Ammon's horn (tissue), 1 donor: Measurements from ENCODE around the gene FOLR2.
A peak's percentile ranks its signal among the peaks of the same experiment; 100 is the strongest.
"Not testable (repeated sequence)": the region's sequence is repeated elsewhere in the genome, so short reads cannot be mapped to it uniquely, and the experiment has no call there.

ENCODE experiments used
- DNase-seq: peaks from one replicate; pipeline ENCODE4 v3.0.0-alpha.2; 2016; ENCODE audit warnings: low spot score

Gene FOLR2

DNA sequence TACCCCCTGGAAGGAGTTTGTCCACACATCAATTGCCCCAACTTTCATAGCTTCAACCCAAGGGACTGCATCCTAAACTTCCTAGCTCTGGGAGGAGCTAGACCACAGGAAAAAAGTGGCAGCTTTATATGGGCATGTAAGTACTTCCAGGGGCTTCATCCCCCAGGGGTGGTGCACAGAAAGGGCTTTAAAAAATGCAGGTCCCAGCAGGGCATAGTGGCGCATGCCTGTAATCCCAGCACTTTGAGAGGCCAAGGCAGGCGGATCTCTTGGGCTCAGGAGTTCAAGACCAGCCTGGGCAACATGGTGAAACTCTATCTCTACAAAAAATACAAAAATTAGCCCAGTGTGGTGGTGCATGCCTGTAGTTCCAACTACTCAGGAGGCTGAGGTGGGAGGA lies 9.8 kb upstream of the FOLR2 start:
- DNase-seq, result not testable (repeated sequence)

DNA sequence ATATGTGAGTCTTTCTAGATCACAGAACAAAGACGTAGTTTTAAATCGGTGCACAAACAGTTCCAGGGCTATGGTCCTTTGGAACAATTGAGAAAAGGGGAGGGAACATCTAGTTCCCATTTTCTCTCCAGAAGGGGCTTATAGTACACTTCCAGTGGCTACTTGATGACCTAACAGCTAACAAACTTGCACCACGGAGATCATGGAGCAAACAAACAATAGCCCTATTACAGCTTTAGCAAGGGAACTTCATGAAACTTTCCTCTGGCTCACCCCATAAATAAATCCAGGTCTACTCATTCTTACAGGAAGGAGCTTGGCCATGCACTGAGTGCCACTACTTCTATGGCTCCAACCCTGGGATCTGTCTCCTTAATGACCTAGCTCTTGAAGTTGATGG lies 8.3 kb upstream of the FOLR2 start:
- no peak for DNase-seq

DNA sequence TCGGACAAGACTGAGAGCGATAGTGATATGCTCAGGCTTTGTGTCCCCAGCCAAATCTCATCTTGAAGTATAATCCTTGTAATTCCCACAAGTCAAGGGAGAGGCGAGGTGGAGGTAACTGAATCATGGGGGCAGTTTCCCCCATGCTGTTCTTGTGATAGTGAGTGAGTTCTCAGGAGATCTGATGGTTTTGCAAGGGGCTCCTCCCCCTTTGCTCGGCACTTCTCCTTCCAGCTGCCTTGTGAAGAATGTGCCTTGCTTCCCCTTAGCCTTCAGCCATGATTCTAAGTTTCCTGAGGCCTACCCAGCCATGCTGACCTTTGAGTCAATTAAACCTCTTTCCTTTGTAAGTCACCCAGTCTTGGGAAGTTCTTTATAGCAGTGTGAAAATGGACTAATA lies 7.5 kb upstream of the FOLR2 start:
- no peak for DNase-seq

DNA sequence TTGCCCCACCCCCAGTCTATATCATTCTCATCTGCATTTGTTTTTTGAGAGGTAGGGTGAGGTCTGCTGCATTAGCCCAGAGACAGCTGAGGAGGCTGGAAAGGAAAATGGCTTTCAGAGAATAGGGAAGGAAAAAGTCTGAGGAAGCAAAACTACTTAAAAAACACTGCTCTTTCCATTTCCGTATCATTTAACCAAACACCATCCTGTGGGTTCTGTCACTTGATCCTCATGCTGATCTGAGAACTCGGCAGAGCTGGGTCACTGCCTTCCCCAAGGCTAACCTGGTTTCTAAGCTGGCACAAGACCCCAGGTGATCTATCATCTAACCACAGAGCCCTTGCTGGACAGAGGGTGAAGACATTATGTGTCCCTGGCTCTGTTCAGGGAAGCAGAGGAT lies 1.2 kb downstream of the FOLR2 start:
- peak; percentile 33 for DNase-seq

DNA sequence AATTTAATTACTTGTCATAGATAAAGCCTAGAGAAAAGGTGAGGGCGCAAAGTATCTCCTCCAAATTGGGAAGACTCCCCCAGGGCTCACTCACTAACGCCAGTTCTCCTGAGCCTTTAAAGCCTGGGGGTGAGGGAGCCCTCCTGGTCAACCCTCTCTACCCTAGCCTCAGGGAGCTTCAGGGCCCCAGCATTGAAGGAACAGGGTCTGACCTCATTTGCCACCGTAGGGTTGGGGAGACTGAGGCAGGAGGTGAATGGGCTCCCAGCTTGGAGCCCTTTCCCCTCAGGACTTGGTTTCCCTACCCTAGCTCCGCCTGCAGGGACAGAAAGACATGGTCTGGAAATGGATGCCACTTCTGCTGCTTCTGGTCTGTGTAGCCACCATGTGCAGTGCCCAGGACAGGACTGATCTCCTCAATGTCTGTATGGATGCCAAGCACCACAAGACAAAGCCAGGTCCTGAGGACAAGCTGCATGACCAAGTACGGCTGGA lies 1.7 kb downstream of the FOLR2 start:
- DNase-seq, result no peak

DNA sequence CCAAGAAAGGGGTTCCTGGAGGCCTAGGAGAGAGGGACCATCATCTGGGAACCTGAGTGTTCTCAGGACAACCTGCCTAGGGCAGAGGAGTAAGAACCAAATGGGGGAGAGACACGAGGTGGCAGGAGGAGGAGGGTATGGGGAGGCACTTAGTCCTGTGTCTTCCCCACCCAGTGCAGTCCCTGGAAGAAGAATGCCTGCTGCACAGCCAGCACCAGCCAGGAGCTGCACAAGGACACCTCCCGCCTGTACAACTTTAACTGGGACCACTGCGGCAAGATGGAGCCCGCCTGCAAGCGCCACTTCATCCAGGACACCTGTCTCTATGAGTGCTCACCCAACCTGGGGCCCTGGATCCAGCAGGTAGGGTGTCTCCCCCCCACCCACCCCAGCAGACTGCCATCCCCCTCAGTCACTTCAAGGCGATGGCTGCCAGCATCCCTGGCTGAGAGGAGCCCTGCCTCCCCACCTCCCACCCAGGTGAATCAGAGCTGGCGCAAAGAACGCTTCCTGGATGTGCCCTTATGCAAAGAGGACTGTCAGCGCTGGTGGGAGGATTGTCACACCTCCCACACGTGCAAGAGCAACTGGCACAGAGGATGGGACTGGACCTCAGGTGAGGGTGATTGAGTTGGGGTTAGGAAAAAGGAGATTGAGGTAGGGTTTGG lies 4.2 kb downstream of the FOLR2 start:
- DNase-seq, result no peak

DNA sequence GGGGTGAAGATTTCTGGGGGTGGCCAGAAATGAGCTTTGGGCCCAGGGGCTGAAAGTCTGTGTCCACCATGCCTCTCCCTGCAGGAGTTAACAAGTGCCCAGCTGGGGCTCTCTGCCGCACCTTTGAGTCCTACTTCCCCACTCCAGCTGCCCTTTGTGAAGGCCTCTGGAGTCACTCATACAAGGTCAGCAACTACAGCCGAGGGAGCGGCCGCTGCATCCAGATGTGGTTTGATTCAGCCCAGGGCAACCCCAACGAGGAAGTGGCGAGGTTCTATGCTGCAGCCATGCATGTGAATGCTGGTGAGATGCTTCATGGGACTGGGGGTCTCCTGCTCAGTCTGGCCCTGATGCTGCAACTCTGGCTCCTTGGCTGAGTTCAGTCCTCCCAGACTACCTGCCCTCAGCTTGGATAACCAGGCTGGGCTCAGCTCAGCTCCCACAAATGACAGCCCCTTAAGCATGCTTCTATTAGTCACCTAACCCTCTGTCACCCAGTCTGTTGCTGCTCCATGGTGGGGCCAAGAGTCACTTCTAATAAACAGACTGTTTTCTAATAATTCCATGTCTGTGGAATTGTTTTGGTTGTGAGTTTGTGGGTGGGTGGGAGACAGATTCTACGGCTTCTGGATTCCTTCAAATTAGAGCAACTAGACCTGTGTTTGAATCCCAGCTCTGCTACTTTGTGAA lies 4.9 kb downstream of the FOLR2 start:
- DNase-seq, result peak; percentile 40

DNA sequence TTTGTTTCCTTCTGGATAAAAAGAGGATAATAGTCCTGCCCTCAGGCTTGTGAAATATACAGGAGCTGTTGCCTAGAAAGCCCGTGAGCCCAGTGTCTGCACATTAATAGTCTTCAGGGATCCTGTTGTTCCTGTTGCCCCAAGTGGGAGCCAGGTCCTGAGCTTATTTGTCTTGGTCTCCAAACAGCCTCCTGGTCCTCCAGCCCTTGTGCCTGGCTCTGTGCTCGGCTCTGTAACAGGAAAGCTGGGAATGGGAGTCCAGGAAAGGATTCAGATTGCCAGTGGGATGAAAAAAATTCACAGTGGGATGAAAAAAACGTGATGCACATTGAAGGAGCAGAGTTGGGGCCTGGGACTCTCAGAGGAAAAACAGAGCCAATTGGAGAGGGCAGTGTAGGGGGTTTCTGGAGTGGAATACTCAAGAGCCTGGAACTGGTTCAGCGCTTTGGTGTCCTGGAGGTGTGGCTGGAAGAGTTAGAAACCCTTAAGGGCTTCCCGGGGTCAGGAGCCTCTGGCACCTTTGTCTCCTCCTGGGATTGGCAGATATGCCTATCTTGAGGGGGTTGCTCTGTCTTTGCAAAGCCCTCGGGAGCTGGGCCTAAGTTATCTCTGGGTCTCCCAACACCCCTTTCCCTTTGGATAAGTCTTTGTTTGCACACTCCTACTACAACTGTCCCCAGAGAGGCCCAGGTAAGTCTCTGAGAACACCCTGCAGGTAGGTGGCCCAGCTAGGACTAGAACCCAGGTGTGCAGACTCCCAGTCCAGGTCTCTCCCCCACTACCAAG lies 5.7 kb downstream of the FOLR2 start:
- DNase-seq, result no peak

DNA sequence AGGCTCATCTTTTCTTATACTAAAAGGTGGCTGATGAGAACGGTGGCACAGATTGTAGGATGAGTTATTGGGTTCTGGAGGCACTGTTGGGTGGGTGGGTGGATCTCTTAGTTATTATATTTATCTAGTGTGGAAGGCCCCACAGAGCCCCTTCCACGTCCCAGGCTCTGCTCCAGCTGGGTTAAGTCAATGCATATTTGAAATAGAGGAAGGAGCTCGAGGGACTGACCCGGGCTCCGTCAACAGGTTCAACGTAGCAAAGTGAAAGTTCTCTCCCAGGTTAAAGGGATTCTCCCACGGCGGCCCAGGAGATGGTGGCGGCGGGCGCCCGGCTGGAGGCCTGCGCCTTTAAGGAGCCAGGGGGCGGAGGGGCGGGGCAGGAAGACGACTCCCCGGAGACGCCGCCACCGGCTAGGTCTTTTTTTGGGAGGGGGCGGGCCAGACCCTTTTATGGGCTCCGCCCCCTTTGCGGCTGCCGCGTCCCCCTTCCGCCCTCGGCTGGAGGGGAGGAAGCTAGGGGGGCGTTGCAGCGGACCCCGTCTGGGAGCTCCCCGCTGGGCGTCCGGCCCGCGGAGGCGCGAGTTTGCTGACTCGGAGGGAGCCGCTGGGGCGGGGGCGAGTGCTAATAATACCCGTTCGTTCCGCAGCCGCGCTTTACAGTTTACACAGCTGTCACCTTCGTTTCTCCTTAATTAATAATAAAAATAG lies 6.5 kb downstream of the FOLR2 start:
- peak; percentile 87 for DNase-seq

DNA sequence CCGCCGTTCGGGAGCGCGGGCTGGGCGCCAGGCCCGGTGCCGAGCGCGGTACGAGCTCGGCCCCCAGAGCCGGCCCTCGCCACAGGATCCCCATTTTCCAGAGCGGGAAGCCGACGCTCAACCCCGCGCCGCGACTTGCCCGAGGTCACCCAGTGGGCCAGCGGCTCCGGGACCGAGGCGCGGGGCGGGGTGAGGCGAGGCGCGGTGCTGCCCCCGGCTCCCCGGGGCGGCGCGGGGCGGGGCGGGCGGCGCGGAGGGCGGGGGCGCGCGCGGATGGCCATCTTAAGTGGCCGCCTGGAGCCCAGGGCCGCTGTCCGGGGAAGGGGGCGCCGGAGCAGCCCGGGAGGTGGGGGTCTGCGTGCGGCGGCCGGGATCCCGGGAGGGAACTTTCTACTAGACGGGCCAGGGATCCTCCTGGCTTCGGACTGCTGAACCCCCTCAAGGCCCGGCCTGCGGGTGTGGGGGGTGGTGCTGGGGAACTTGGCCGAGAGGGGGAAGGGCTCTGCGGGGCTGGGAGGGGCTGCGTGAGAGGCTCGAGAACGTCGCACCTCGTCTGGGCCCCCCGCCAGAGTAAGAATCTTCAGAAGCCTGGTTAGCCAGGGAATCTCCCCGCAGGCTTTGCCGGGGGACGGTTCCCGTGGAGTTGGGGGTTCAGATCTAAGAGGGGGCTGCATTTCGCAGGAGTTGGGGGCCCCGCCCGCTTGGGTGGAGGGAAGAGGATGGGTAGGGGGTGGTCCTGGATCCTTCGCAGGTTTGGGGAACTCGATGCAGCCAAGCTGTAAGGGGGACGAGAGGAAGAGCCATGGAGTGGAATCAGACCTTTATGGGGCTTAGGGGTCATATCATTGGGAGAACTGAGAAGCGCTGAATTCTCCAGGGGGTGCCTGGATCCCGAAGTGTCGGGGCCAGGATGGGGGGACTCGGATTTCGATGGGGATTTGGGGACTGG lies 7.3 kb downstream of the FOLR2 start:
- peak; percentile 48 for DNase-seq

DNA sequence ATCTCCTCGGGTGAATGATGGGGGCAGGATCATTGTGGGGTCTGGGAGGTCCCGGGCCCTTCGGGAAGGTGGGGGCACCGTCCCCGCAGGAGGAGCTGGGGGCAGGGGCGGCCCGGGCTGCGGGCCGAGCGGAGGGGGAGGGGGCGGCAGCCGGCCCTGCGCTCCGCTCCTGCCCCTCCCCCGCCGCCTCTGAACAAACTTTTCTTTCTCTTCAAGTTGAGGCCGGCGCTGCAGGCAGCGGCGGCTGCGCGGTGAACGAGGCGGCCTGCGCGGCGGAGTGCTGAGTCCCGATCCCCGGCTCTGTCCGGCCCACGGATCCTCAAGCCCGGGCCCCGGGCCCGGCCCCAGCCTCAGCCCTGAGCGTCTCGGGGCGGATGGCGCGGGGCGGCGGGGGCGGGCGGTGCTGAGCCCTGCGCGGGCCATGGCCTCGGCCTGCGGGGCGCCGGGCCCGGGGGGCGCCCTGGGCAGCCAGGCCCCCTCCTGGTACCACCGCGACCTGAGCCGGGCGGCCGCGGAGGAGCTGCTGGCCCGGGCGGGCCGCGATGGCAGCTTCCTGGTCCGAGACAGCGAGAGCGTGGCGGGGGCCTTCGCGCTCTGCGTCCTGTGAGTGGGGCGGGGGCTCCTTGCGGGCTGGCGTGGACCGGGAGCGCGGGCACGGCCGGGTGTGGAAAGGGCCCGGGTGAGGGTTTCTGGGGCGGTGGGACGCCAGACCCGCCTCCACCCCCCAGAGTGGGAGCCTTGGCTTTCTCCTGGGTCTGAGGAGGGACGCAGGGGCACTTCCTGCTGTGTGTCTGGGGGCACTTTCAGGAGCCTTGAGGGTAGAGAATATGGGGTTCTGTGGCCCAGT lies 8.2 kb downstream of the FOLR2 start, which contains the start of gene INPPL1:
Gene INPPL1 (plus strand): TSS at position 204 of the 847 bp plus-strand sequence. CDS start 218 bp downstream, at position 422.
- DNase-seq, result peak; percentile 46

DNA sequence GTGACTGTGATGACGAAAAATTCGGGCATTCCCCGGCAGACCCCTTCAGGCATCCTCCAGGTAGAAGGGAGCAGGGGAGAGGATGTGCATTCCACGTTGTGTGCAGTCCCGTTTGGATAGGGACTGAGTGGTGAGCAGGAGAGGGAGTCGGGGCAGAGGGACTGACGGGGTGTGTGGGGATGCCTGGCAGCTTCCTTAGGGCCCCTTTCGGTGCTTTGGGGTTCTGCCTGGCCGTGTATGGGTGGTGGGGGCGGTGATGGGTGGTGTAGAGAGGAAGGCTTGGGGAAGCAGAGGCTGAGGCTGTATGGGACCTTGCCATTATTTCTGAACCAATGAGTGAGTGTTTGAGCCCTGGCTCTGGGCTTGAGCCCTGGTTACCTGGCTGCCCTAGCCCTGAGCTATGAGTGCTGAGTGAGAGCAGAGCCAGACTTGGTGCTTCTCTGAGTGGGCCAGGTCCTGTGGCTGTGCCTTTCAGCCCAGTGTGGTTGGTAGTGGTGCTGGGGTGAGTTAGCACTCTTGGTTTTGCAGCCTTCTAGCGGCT lies 8.9 kb downstream of the FOLR2 start:
- DNase-seq, result no peak

DNA sequence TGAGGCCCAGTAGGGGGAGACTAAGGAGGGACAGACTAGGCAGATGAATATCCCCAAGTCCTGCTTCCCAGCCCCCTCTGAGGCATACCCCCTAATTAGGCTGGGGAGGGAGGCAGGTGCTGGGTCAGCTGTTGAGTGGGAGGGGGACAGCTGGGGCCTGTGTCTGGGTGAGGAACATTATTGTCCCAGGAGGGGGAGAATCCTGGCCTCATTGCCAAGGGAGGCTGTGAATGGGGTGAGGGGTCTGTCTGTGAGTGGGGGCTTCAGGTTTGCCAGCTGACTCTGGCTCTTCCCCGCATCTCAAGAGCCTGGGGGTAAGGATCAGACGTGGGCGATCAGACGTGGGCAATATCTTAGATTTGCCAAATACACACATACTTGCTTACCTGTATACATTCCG lies 10.1 kb downstream of the FOLR2 start:
- DNase-seq, result no peak

DNA sequence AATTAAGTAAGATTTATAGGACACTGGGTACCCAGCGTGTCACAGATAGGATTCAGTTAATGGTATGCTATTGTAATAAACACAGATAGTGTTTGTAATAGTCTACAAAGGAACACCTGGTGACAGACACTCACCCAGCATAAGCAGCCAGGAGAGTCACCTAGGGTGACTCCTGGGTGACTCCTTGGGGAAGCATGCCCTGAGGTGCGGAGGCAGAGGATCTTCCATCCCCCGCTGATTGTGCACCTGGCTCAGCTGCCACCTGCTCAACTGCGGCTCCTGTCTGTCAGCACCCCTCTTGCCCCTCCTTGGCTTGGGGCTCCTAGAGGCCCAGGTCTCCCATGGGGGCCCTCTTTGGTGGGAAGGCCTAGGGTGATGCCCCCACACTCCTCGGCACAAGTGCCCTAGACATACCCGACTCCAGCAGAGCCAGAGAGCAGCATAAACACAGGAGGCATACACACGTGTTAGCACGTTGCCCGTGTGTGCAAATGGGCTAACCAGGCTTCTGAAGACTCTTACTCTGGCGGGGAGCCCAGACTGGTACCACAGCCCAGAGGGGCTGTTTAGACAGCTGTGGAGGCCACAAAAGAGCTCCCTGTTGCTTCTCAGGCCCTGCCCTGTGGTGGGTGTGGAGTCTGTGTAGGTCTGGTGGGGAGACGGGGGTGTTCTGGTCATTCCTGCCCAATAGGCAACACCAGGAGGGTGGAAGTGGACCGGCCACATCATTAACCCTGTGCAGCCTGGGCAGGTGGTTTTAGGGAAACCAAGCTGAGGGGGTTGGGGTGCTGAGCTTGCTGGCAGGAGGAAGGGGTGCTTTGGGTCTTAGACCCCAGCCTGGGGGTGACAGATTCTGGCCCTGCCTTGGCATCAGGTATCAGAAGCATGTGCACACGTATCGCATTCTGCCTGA lies 11.0 kb downstream of the FOLR2 start:
- DNase-seq, result peak; percentile 58

DNA sequence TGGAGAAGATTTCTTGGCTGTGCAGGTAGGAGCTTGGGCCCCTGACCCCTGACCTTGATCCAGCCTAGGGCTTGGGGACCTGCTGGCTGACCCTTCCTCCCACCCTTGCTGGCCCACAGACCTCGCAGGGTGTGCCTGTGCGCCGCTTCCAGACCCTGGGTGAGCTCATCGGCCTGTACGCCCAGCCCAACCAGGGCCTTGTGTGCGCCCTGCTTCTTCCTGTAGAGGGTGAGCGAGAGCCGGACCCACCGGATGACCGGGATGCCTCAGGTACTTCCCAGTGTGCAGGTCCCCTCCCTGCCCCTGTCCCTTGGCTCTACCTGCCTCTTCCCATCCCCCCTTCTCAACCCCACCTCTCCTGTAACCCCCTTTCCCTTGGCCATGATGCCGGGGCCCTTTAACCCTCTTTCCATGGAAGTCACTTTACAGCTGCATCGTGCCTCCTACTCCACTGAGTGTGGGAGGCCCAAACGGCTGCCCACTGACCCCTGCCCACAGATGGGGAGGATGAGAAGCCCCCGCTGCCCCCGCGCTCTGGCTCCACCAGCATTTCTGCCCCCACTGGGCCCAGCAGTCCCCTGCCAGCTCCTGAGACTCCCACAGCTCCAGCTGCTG lies 11.7 kb downstream of the FOLR2 start:
- DNase-seq, result no peak

DNA sequence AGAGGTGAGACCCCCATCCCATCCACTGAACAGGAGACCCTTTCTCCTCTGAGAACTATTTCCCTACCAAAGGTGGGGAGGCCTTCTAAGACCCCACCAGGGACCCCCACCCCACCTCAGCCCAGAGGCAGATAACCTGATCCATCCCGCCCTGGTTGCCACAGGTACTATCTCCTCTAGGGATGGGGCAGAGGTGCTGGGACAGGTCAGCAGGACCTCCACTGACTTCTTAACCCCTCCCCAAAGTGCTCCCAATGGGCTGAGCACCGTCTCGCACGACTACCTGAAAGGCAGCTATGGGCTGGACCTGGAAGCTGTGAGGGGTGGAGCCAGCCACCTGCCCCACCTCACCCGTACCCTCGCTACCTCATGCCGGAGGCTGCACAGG lies 12.2 kb downstream of the FOLR2 start:
- no peak for DNase-seq

DNA sequence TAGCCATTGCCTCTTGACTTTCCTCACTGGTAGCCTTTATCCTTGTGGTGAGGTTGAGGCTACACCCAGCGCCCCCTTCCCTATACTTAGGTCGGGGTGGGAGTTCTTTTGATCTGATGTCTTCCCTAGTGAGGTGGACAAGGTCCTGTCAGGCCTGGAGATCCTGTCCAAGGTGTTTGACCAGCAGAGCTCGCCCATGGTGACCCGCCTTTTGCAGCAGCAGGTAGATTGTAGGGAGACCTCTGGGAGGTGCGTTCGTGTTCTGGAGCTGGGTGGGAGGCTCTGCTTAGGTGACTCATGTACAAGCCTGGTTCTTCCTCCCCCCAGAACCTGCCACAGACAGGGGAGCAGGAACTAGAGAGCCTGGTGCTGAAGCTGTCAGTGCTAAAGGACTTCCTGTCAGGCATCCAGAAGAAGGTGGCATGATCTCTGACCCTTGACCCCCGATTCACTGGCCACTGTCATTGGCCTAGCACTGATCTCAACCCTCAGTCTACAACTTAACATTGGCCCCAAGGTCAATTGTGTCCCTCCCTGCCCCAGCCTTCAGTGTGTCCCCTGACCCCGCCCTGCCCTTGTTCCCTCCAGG lies 12.8 kb downstream of the FOLR2 start:
- DNase-seq, result no peak
